Inferior parietal cortex (tissue), 1 donor: ENCODE results near the gene SUGT1.
"Not testable (repeated sequence)": the region's sequence is repeated elsewhere in the genome, so short reads cannot be mapped to it uniquely, and the experiment has no call there.

ENCODE experiments used
- DNase-seq: peaks from one replicate; pipeline ENCODE4 v3.0.0-alpha.2; 2016; ENCODE audit errors: extremely low spot score

The SUGT1 gene

GRCh38 chr13:52669677-52670076 lies 17.0 kb downstream of the SUGT1 start:
- DNase-seq, result no peak

GRCh38 chr13:52670726-52671125 lies 18.1 kb downstream of the SUGT1 start:
- DNase-seq, result no peak

- no peak for DNase-seq
Observed at GRCh38 chr13:52673465-52673864, 20.8 kb downstream of the SUGT1 start.

- DNase-seq, result no peak
Observed at GRCh38 chr13:52677823-52678222, 25.2 kb downstream of the SUGT1 start.

GRCh38 chr13:52685806-52686205 lies 33.2 kb downstream of the SUGT1 start:
- not testable (repeated sequence) for DNase-seq

- no peak for DNase-seq
Observed at GRCh38 chr13:52686376-52686775, 33.7 kb downstream of the SUGT1 start.

- DNase-seq, result no peak
Observed at GRCh38 chr13:52695856-52696255, 43.2 kb downstream of the SUGT1 start.

GRCh38 chr13:52696566-52696965 lies 43.9 kb downstream of the SUGT1 start:
- no peak for DNase-seq

- no peak for DNase-seq
Observed at GRCh38 chr13:52701728-52702465, 49.3 kb downstream of the SUGT1 start.

GRCh38 chr13:52703482-52703881 lies 50.8 kb downstream of the SUGT1 start:
- DNase-seq, result no peak

GRCh38 chr13:52706081-52706480 lies 53.4 kb downstream of the SUGT1 start:
- no peak for DNase-seq

- DNase-seq, result no peak
Observed at GRCh38 chr13:52707375-52707774, 54.7 kb downstream of the SUGT1 start.

- not testable (repeated sequence) for DNase-seq
Observed at GRCh38 chr13:52708266-52708665, 55.6 kb downstream of the SUGT1 start.

- DNase-seq, result no peak
Observed at GRCh38 chr13:52711286-52711685, 58.6 kb downstream of the SUGT1 start.

GRCh38 chr13:52712385-52712784 lies 59.7 kb downstream of the SUGT1 start:
- DNase-seq, result no peak

- DNase-seq, result no peak
Observed at GRCh38 chr13:52713894-52714293, 61.3 kb downstream of the SUGT1 start.

- DNase-seq, result not testable (repeated sequence)
Observed at GRCh38 chr13:52720904-52721303, 68.3 kb downstream of the SUGT1 start.

GRCh38 chr13:52721356-52721755 lies 68.7 kb downstream of the SUGT1 start:
- DNase-seq, result not testable (repeated sequence)

- DNase-seq, result no peak
Observed at GRCh38 chr13:52723181-52723580, 70.5 kb downstream of the SUGT1 start.

- no peak for DNase-seq
Observed at GRCh38 chr13:52725302-52725701, 72.7 kb downstream of the SUGT1 start.

- DNase-seq, result no peak
Observed at GRCh38 chr13:52726258-52726657, 73.6 kb downstream of the SUGT1 start.

GRCh38 chr13:52734075-52734623 lies 81.5 kb downstream of the SUGT1 start:
- no peak for DNase-seq

- no peak for DNase-seq
Observed at GRCh38 chr13:52736891-52737290, 84.3 kb downstream of the SUGT1 start.

GRCh38 chr13:52737451-52737850 lies 84.8 kb downstream of the SUGT1 start:
- no peak for DNase-seq
